ENCODE results near the gene WDFY2.
"Not testable (repeated sequence)": the region's sequence is repeated elsewhere in the genome, so short reads cannot be mapped to it uniquely, and the experiment has no call there.

The WDFY2 gene

GRCh38 chr13:51682686-51683085 is 98.4 kb downstream of the WDFY2 start:
- H3K27ac Mint-ChIP-seq, result no peak overlapping the region
- H3K4me1 Mint-ChIP-seq, result peaks cover 5% of the 10 kb centered on the region
- no peaks in the 10 kb centered on the region for H3K9me3 Mint-ChIP-seq
- no peak overlapping the region for H3K4me3 Mint-ChIP-seq
- H3K36me3 Mint-ChIP-seq, result peaks cover 27% of the 10 kb centered on the region
- no peaks in the 10 kb centered on the region for H3K27me3 Mint-ChIP-seq

DNA sequence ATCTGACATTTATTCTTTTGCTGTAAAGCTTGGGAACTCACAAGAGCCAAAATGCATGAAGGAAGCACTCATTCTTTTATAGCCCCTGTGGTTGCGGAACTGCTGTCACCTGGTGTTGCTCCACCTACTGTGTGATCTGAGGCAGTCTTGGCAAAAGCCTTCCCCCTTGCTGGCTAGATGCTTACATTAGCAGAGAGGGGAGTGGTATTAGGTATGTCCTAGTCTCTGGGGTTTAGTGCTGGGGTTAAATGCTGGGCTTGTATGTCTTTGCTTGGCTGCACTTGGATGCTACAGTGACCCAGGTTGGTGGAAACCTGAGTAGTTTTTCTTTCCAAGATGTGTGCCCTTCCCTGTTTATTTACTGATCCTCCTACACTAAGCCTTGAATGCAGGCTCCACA is 99.3 kb downstream of the WDFY2 start:
- H3K36me3 Mint-ChIP-seq, result peaks cover 23% of the 10 kb centered on the region
- peaks cover 14% of the 10 kb centered on the region for H3K4me1 Mint-ChIP-seq
- H3K9me3 Mint-ChIP-seq, result no peaks in the 10 kb centered on the region
- no peaks in the 10 kb centered on the region for H3K27me3 Mint-ChIP-seq
- H3K4me3 Mint-ChIP-seq, result no peak overlapping the region
- no peak overlapping the region for H3K27ac Mint-ChIP-seq

DNA sequence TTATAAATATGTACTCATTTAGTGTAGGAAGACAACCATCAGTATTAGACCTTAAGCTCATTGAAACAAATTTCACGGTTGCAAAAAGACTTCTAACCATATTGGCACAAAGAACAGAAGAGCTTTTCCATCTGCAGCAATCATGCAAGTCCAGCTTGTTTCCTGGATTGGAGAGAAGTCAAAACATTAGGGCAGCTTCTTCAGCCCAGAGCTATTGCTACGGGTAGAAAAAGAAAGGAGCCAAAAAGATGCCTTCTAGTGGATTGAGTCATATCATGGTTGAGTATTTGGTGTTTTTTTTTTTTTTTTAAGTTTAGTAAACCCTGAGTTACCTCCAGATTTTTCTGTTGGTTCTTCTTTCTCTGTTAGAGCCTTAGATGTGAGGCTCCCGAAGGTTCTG is 99.8 kb downstream of the WDFY2 start:
- no peaks in the 10 kb centered on the region for H3K27me3 Mint-ChIP-seq
- peaks cover 21% of the 10 kb centered on the region for H3K36me3 Mint-ChIP-seq
- no peak overlapping the region for H3K4me3 Mint-ChIP-seq
- H3K27ac Mint-ChIP-seq, result no peak overlapping the region
- peaks cover 18% of the 10 kb centered on the region for H3K4me1 Mint-ChIP-seq
- H3K9me3 Mint-ChIP-seq, result no peaks in the 10 kb centered on the region

DNA sequence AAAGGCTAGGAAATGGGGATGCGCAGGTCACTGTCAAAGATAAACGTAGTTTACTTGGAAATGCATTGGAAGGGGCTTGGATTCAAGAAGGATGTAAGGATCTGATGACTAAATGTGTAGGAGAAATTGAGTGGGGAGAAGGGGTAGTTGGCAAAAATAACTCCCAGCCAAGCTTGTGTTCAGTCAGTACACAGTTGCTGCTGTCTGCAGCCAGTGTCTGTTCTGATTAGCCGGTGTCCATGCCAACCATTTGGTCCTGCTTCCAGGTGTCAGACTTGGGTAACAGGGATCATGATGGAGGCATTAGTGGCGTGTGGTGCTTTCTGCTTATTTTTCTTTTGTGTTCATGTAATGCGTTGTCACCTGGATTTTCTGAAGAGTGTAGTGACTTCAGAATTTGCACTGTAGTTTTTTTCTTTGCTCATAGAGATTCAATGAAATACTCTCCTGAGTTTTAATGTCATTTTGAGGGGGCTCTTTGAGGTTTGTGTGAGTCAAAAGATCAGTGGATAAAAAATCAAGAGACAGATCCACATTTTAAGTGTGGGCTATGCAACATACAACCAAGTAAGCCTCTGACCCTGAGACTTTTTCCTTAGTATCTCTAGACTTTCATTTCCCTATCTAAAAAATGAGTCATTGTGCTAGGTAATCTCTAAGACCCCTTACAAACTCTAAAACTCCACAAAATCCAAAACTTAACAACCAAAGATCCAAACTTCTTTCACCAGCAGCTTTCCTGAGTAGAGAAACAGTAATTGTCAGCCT is 103.9 kb downstream of the WDFY2 start:
- Mint-ChIP-seq H3K9me3 (no peaks in the 10 kb centered on the region), H3K4me3 (no peak overlapping the region), H3K27ac (no peak overlapping the region), H3K27me3 (no peaks in the 10 kb centered on the region), H3K36me3 (peaks cover 11% of the 10 kb centered on the region), H3K4me1 (peaks cover 23% of the 10 kb centered on the region)

DNA sequence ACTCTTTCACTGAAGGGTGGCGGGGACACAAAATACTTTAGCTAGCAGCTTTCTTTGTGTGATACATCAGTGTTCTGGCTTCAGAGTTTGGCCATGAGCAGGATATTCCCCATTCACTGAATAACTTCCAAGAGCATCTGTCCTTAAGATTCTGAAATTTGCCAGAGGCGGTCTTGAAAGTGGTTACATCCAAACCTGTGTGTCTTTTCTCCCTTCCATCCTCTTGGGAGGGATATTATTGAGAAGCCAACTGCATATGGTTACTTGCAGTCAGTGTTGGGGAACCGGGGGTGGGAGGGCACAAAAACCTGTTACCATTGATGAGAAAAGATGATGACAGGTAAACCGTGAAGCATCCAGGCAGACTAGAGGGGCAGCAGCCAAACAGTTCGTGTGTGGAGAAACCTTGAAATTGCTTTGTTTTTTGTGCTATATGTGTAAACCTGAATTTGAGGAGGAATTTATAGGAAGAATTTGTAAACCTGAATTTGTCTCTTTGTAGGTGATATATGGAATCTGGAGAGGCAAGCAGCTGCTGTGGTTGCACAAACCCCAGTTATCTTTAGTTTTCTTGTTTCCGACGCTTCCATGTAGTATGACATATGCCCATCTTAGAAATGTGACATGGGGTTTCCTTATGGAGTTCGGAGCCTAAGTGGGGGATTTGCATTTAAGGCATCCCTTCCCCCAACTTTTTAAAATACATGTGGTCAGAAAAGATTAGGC is 104.8 kb downstream of the WDFY2 start:
- H3K4me3 Mint-ChIP-seq, result no peak overlapping the region
- no peaks in the 10 kb centered on the region for H3K27me3 Mint-ChIP-seq

DNA sequence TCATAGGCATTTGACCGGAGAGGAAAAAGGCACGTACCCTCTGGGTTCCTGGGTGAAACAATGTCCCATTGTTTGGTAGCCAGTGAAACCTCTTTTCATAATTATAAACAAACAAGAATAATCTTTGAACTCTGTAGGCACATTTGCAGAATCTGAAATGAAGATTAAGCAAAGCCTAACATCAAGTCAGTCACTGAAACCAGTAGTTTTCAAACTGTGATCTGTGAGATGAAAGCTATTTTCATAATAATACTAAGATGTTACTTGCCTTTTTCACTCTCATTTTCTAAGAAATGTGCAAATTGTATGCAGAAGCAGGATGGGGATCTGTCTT is 105.4 kb downstream of the WDFY2 start:
- Mint-ChIP-seq H3K36me3 (peaks cover 5% of the 10 kb centered on the region), H3K9me3 (no peaks in the 10 kb centered on the region), H3K4me3 (no peak overlapping the region), H3K27me3 (no peaks in the 10 kb centered on the region), H3K4me1 (peaks cover 23% of the 10 kb centered on the region), H3K27ac (no peak overlapping the region)

More for the DNA sequence above, 104.8 kb downstream of the WDFY2 start:
- no peak overlapping the region for H3K27ac Mint-ChIP-seq
- H3K36me3 Mint-ChIP-seq, result peaks cover 9% of the 10 kb centered on the region
- no peaks in the 10 kb centered on the region for H3K9me3 Mint-ChIP-seq
- peaks cover 23% of the 10 kb centered on the region for H3K4me1 Mint-ChIP-seq

DNA sequence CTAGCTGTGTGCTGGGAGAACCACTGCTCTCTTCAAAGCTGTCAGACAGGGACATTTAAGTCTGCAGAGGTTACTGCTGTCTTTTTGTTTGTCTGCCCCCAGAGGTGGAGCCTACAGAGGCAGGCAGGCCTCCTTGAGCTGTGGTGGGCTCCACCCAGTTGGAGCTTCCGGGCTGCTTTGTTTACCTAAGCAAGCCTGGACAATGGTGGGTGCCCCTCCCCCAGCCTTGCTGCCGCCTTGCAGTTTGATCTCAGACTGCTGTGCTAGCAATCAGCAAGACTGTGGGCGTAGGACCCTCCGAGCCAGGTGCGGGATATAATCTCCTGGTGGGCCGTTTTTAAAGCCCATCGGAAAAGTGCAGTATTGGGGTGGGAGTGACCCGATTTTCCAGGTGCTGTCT is 111.4 kb downstream of the WDFY2 start:
- H3K36me3 Mint-ChIP-seq, H3K4me1 Mint-ChIP-seq, H3K27ac Mint-ChIP-seq: not testable (repeated sequence)

GRCh38 chr13:51697181-51697580 is 112.9 kb downstream of the WDFY2 start:
- Mint-ChIP-seq H3K4me3 (no peak overlapping the region), H3K27me3 (no peaks in the 10 kb centered on the region), H3K36me3 (peaks cover 4% of the 10 kb centered on the region), H3K27ac (no peak overlapping the region), H3K9me3 (no peaks in the 10 kb centered on the region), H3K4me1 (no peaks in the 10 kb centered on the region)

More for the DNA sequence above, 111.4 kb downstream of the WDFY2 start:
- not testable (repeated sequence) for H3K4me3 Mint-ChIP-seq, H3K9me3 Mint-ChIP-seq, H3K27me3 Mint-ChIP-seq

GRCh38 chr13:51697855-51698254 is 113.6 kb downstream of the WDFY2 start:
- Mint-ChIP-seq H3K27ac (no peak overlapping the region), H3K27me3 (no peaks in the 10 kb centered on the region), H3K36me3 (peaks cover 4% of the 10 kb centered on the region), H3K4me3 (no peak overlapping the region), H3K9me3 (no peaks in the 10 kb centered on the region), H3K4me1 (no peaks in the 10 kb centered on the region)

DNA sequence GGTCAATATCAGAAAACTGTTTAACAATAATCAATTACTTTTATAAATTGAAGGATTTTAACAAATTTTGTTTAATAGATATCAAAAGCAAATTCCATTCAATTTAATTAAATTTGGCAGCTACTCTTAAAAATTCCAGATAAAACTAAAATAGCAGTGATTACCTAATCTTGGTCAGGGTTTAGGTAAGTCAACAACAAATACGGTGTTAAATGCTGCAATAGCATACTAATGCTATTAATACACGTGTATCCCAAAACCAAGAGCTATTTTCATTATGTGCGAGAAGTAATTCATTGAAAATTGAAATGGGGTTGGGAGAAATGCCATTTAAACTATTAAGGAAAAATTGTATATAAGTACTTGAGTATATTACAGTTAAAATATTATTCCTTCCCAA is 114.1 kb downstream of the WDFY2 start:
- Mint-ChIP-seq H3K4me1 (no peaks in the 10 kb centered on the region), H3K9me3 (no peaks in the 10 kb centered on the region), H3K27ac (no peak overlapping the region), H3K36me3 (peaks cover 4% of the 10 kb centered on the region), H3K27me3 (no peaks in the 10 kb centered on the region), H3K4me3 (no peak overlapping the region)

DNA sequence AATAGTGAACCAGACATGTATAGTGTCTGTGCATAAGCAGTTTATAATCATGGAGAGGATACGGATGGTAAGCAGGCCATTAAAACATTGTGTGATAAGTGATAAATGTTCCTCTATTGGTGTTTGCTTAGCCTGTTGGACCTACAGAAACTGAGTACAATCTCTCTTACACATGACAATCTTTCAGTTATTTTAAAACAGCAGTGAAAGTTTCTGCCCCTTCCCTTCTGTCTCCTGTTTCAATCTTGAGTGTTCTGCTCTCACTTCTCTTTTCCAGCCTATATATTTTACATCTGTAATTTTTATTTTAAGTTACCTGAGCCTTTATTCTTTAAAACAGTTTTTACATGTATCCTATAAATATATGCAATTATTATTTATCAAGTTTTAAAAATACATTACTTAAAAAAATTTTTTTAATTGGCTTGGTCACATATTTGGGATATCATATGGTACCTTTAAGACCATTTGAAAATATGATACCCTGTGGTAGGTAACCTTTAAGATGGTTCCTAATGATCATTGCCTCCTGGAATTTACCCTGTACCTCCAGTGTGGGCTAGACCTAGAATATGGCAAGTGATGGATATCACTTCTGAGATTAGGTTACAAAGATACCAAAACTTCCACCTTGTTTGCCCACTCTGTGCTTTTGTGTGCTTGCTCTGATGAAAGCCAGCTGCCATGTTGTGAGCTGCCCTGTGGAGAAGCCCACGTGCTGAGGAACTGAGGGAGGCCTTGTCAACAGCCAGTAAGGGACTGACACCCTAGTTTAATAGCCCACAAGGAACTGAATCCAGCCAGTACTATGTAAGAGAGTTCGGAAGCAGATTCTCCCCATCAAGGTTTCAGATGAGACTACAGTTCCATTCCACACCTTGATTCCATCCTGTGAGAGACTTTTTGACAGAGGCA is 120.4 kb downstream of the WDFY2 start:
- Mint-ChIP-seq H3K4me3 (no peak overlapping the region), H3K4me1 (no peaks in the 10 kb centered on the region), H3K27ac (no peak overlapping the region), H3K36me3 (peaks cover 23% of the 10 kb centered on the region), H3K9me3 (peaks cover 4% of the 10 kb centered on the region), H3K27me3 (no peaks in the 10 kb centered on the region)

- H3K36me3 Mint-ChIP-seq, result peaks cover 21% of the 10 kb centered on the region
- H3K27me3 Mint-ChIP-seq, result no peaks in the 10 kb centered on the region
- no peaks in the 10 kb centered on the region for H3K4me1 Mint-ChIP-seq
- H3K27ac Mint-ChIP-seq, result no peak overlapping the region
- H3K4me3 Mint-ChIP-seq, result no peak overlapping the region
- peaks cover 4% of the 10 kb centered on the region for H3K9me3 Mint-ChIP-seq
These were observed 123.2 kb downstream of the WDFY2 start for GRCh38 chr13:51707461-51707860.

DNA sequence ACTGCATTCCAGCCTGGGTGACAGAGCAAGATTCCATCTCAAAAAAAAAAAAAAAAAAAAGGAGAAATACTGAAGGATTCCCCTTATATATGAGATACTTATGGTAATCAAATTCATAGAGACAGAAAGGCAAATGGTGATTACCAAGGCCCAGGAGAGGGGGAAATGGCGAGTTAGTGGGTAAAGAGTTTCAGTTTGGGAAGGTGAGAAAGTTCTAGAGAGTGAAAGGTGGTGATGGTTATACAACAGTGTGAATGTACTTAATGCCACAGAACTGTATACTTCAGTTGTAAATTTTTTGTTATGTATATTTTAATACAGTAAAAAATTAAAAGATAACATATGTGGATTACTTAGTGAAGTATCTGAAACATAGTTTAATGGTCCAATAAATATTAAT is 129.5 kb downstream of the WDFY2 start:
- no peaks in the 10 kb centered on the region for H3K9me3 Mint-ChIP-seq
- H3K27me3 Mint-ChIP-seq, result no peaks in the 10 kb centered on the region
- no peaks in the 10 kb centered on the region for H3K4me1 Mint-ChIP-seq
- H3K27ac Mint-ChIP-seq, result no peak overlapping the region
- H3K4me3 Mint-ChIP-seq, result no peak overlapping the region
- peaks cover 3% of the 10 kb centered on the region for H3K36me3 Mint-ChIP-seq

DNA sequence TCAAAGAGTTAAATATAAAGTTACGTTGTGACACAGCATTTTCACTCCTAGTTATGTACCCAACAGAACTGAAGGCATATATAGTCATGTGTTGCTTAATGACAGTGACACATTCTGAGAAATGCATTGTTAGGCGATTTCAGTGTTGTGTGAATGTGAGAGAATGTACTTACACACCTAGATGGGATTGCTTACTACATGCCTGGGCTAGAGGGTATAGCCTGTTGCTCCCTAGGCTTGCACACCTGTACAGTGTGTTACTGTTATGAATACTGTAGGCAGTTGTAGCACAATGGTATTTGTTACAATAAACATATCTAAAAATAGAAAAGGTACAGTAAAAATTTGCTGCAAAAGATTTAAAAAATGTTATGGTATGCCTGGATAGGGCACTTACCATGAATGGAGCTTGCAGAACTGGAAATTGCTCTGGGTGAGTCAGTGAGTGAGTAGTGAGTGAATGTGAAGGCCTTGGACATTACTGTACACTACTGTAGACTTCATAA is 130.5 kb downstream of the WDFY2 start:
- Mint-ChIP-seq H3K9me3 (no peaks in the 10 kb centered on the region), H3K27ac (no peak overlapping the region), H3K4me1 (no peaks in the 10 kb centered on the region), H3K4me3 (no peak overlapping the region), H3K27me3 (no peaks in the 10 kb centered on the region), H3K36me3 (peaks cover 2% of the 10 kb centered on the region)

DNA sequence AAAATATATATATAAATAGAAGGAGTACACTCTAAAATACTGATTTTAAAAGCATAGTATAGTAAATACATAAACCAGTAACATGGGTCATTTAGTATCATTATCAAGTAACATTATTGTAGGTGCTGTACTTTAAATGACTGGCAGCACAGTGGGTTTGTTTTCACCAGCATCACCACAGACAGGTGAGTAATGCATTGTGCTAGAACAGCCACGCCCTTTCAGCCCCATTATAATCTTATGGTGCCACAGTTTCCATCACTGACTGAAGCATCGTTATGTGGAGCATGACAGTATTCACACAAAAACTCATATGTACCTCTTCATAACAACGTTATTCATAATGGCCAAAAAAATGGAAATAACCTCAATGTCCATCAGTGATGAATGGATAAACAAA is 131.4 kb downstream of the WDFY2 start:
- Mint-ChIP-seq H3K27ac (no peak overlapping the region), H3K36me3 (peaks cover 3% of the 10 kb centered on the region)

More for the DNA sequence above, 131.4 kb downstream of the WDFY2 start:
- H3K27me3 Mint-ChIP-seq, result no peaks in the 10 kb centered on the region
- H3K4me1 Mint-ChIP-seq, result no peaks in the 10 kb centered on the region
- H3K4me3 Mint-ChIP-seq, result no peak overlapping the region
- no peaks in the 10 kb centered on the region for H3K9me3 Mint-ChIP-seq

All from activated naive CD4-positive, alpha-beta T cell treated with anti-CD3 and anti-CD28 coated beads, Interleukin-2, amount 50 U/mL, for 24 hours (primary cell).